ENCODE results near the gene GABRB2.

- no peak for TF ChIP-seq CTCF (IDR thresholded peaks at IDR 0.05)
- no peak for TF ChIP-seq POLR2A (IDR thresholded peaks at IDR 0.05)
Observed at GRCh38 chr5:161539016-161539415, 7.5 kb downstream of the GABRB2 start.

All from heart left ventricle (tissue), 13 donors.